Activated CD4-positive, alpha-beta T cell treated with anti-CD3 and anti-CD28 coated beads for 36 hours (primary cell): Measurements from ENCODE around the gene CHRNA5. TPM values are rescaled to one million over a fixed set of nuclear protein-coding genes. Genes with fewer than 3 reads are reported as not detected.
A peak's percentile ranks its signal among the peaks of the same experiment; 100 is the strongest.

Source experiments
- ATAC-seq: fragments of 200-7000 bp; cut with Tn5 transposase; one replicate; pipeline ENCODE4 v1.10.0; 2021; ENCODE audit warnings: mild to moderate bottlenecking, moderate library complexity
- CTCF ChIA-PET: fragments of 350-600 bp; sonication (Branson Sonifier 250); formaldehyde crosslinking; loops from one replicate; lab custom pipeline; 2021; ENCODE audit warnings: antibody characterized with exemption; lab: Charles Lee
- POLR2A ChIA-PET: fragments of 350-600 bp; sonication (Branson Sonifier 250); formaldehyde crosslinking; loops from one replicate; lab custom pipeline; 2021; ENCODE audit warnings: antibody characterized with exemption, inconsistent platforms; lab: Charles Lee
- DNase-seq: peaks from one replicate; pipeline ENCODE4 v3.0.0-alpha.2; 2020
- H3K27ac Mint-ChIP-seq: one replicate; pipeline ENCODE4 v1.8.0; 2021; ENCODE audit warnings: mixed read lengths
- H3K27me3 Mint-ChIP-seq: one replicate; pipeline ENCODE4 v1.8.0; 2021; ENCODE audit warnings: mixed read lengths
- H3K36me3 Mint-ChIP-seq: one replicate; pipeline ENCODE4 v1.8.0; 2021; ENCODE audit warnings: low read depth, mixed read lengths
- H3K4me1 Mint-ChIP-seq: one replicate; pipeline ENCODE4 v1.8.0; 2021; ENCODE audit warnings: mixed read lengths
- H3K4me3 Mint-ChIP-seq: one replicate; pipeline ENCODE4 v1.8.0; 2021; ENCODE audit warnings: mild to moderate bottlenecking, moderate library complexity, mixed read lengths
- H3K9me3 Mint-ChIP-seq: one replicate; pipeline ENCODE4 v1.8.0; 2021; ENCODE audit warnings: low read depth, mixed read lengths
- intact Hi-C, 2 experiments: fragments of 100-400 bp; cut with DNase I in 1 of 2; cut with micrococcal nuclease in 1 of 2; formaldehyde crosslinking; loops; one replicate each; pipeline versions ENCODE4 v1.14.2 to v1.15.1; 2022 to 2024; cut with DNase I, micrococcal nuclease
- total RNA-seq, 2 experiments: library from RNA; stranded (reverse); gene quantifications; one replicate each; pipeline ENCODE4 v1.2.3, GENCODE V29; 2021

CHRNA5 gene
- total RNA-seq, 2 experiments from 2014 or later = 6.5 to 8.5 TPM

DNA sequence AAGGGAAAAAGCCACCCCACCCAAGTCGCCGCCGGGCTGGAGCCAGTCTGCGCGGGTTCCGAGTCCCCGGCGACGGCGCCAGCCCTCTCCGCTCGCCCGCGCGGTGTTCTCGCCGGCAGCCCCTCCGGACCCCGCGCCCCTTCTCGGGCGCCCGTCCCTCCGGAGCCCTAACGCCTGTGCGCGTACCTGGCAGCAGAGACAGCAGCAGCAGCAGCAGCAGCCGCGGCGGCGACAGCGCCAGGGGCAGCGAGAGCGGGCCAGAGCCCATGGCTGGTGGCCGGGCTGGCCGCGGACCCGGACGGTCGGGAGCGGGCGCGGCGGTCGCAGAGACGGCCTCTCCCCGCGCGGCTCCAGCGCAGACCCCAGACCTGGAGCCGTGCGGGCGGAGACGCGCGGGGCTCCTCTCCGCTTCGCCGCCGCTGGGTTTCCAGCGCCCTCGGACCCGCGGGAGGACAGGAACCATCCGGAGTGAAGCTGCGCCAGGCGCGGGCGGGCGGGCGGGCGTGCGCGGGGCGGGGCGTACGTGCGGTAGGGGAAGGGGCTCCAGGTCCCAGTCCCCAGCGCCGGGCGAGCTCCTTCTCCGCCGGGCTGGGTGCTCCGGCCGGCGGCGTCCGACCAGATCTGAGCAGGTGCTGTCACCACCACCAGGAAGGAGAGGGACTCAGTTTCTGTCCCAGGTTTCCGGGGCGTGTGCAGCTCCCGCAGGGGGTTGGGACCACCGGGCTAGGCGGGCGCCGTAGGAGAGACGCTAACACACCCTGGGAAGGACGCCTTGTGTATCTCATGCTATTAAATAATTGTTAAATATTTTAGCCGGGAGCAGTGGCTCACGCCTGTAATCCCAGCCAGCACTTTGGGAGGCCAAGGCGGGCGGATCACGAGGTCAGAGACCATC lies 55.5 kb downstream of the CHRNA5 start, which contains the start of gene CHRNA3:
TSS of gene CHRNA3 (minus strand) at position 470 of the 895 bp plus-strand sequence. CDS start at position 268, 202 bp downstream.
- intact Hi-C loops = no loop called here
- H3K27me3 Mint-ChIP-seq = peaks cover 33% of the 10 kb centered on the region
- H3K9me3 Mint-ChIP-seq = no peaks in the 10 kb centered on the region
- CTCF ChIA-PET = interaction anchor here (0.6 to 2.1 kb wide), 4 partner anchors 88 to 1053 kb away, joined by 3 to 13 read pairs (median 4); no protein-coding TSS in a partner anchor
- ATAC-seq (peak; percentile 24), DNase-seq (no peak)
- H3K4me1 Mint-ChIP-seq = peaks cover 11% of the 10 kb centered on the region
- H3K4me3 Mint-ChIP-seq = peak within 1 kb of the TSS; percentile 30
- no peak within 1 kb of the TSS for H3K27ac Mint-ChIP-seq
- no peaks in the 10 kb centered on the region for H3K36me3 Mint-ChIP-seq
- POLR2A ChIA-PET = no interaction called here

DNA sequence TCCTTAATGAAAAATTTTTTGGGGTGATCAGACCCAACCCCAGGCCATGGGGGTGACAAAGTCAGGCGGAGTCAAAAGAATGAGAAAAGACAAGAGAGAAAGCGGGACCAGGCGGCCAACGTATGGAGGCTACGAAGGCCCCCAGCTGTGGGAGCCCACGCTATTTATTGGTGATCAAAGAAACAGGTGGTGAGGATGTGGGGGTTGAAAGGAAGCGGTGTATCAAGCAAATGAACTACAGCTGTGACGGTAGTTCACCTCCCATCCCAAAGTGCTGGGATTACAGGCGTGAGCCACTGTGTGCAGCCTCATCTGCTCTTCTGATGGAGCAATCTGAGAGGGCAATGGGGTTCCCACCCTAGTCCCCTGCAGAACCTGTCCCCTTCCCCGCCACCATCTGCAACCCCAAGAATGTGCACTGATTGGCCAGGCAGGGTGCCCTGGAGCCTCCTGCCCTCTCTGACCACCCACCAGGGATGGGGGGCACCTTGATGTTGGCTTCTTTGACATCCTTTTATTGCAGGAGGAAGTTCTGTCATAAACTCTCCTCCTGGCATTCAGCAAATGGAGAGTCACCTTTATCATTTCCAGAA lies 56.6 kb downstream of the CHRNA5 start:
- POLR2A ChIA-PET = no interaction called here
- intact Hi-C loops = no loop called here
- ATAC-seq (no peak), DNase-seq (no peak)
- peaks cover 35% of the 10 kb centered on the region for H3K27me3 Mint-ChIP-seq
- no peak overlapping the region for H3K27ac Mint-ChIP-seq
- no peaks in the 10 kb centered on the region for H3K36me3 Mint-ChIP-seq
- peaks cover 11% of the 10 kb centered on the region for H3K4me1 Mint-ChIP-seq
- no peak overlapping the region for H3K4me3 Mint-ChIP-seq
- CTCF ChIA-PET = interaction anchor here (1.2 kb wide), 1 partner anchor 88 kb away, joined by 3 read pairs; no protein-coding TSS in a partner anchor
- H3K9me3 Mint-ChIP-seq = no peaks in the 10 kb centered on the region

GRCh38 chr15:78623786-78624497 lies 58.6 kb downstream of the CHRNA5 start:
- Mint-ChIP-seq H3K4me3 (no peak overlapping the region), H3K4me1 (peaks cover 7% of the 10 kb centered on the region), H3K36me3 (no peaks in the 10 kb centered on the region), H3K27ac (no peak overlapping the region), H3K27me3 (peaks cover 31% of the 10 kb centered on the region), H3K9me3 (no peaks in the 10 kb centered on the region)
- intact Hi-C loops = no loop called here
- ATAC-seq (no peak), DNase-seq (no peak)
- CTCF ChIA-PET = no interaction called here
- POLR2A ChIA-PET = no interaction called here

GRCh38 chr15:78624651-78625590 lies 59.6 kb downstream of the CHRNA5 start:
- ATAC-seq (no peak), DNase-seq (no peak)
- intact Hi-C loops = no loop called here
- peaks cover 2% of the 10 kb centered on the region for H3K4me1 Mint-ChIP-seq
- H3K9me3 Mint-ChIP-seq = no peaks in the 10 kb centered on the region
- no peak overlapping the region for H3K27ac Mint-ChIP-seq
- no peak overlapping the region for H3K4me3 Mint-ChIP-seq
- CTCF ChIA-PET = no interaction called here
- peaks cover 21% of the 10 kb centered on the region for H3K27me3 Mint-ChIP-seq
- POLR2A ChIA-PET = no interaction called here
- no peaks in the 10 kb centered on the region for H3K36me3 Mint-ChIP-seq

DNA sequence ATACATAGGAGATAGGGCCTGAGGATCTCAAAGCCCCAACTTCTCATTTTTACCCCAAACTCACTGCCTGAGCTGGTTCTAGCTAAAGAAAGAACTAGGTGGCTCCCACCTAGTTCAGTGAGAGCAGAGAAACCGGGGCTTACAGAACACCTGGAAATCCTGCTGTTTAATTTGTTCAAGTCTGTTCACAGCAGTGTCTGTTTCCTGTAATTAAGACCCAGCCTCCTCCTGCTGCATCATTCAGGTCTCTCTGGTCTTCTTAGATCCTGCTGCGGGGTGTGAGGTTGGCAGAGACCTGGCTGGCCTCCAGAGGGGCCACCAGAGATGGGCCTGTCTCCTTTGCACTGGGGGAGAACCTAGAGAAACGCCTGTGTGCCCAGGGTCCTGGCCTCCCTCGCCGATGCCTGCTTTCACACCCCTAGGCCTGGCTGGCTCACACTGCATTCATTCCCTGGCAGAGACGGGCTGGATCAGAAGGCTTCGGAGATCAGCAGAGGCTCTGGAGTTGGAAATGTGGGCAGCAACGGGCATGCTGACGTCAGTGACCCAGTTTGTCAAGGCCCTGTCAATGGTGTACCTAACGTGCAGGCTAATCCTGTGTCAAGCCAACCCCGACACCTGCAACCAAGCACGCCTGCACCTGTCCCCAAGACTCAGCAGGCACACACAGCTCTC lies 60.4 kb downstream of the CHRNA5 start:
- intact Hi-C loops = no loop called here
- CTCF ChIA-PET = interaction anchor here (1.0 kb wide), 2 partner anchors 14 to 81 kb away, joined by 3 read pairs; no protein-coding TSS in a partner anchor
- Mint-ChIP-seq H3K4me3 (no peak overlapping the region), H3K4me1 (no peaks in the 10 kb centered on the region), H3K27ac (no peak overlapping the region), H3K27me3 (peaks cover 19% of the 10 kb centered on the region), H3K36me3 (no peaks in the 10 kb centered on the region), H3K9me3 (no peaks in the 10 kb centered on the region)
- DNase-seq (no peak), ATAC-seq (no peak)
- POLR2A ChIA-PET = no interaction called here

DNA sequence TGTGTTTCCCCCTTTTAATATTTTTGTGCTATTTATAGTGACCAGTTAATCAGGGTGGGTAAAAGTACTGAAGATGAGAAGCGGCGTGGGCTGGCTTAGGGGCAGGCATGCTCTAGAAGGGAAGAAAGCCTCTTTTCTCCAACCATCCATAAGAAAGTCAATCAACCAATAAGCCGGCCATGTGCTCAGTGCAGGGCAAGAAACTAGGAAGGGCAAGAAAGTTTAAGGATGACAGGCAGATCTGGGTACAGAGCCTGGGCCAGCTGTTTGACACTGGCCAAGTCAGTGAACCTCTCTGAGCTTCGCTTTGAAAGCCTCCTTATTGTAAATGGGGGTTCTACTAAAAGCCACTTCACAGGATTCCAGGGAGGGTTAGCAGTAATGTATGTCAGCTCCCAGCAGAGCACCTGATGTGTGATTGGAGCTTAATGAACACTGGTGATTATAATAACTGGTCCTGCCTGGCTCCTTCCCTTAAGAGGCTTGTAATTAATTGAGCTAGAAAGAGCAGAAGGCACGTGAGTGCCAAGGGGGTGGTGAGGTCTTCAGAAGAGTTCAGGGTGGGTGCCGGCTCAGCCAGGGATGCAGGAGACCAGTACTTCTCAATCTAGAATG lies 61.2 kb downstream of the CHRNA5 start:
- H3K4me3 Mint-ChIP-seq = no peak overlapping the region
- ChIA-PET POLR2A (no interaction called here), CTCF (interaction anchor here (1.0 kb wide), 2 partner anchors 13 to 81 kb away, joined by 3 read pairs; no protein-coding TSS in a partner anchor)
- intact Hi-C loops = no loop called here
- peaks cover 14% of the 10 kb centered on the region for H3K27me3 Mint-ChIP-seq
- no peaks in the 10 kb centered on the region for H3K36me3 Mint-ChIP-seq
- DNase-seq (no peak), ATAC-seq (no peak)
- no peaks in the 10 kb centered on the region for H3K4me1 Mint-ChIP-seq
- H3K27ac Mint-ChIP-seq = no peak overlapping the region
- no peaks in the 10 kb centered on the region for H3K9me3 Mint-ChIP-seq

GRCh38 chr15:78627348-78627747 lies 62.0 kb downstream of the CHRNA5 start:
- POLR2A ChIA-PET = no interaction called here
- intact Hi-C loops = no loop called here
- H3K4me1 Mint-ChIP-seq = no peaks in the 10 kb centered on the region
- H3K4me3 Mint-ChIP-seq = no peak overlapping the region
- no peaks in the 10 kb centered on the region for H3K9me3 Mint-ChIP-seq
- DNase-seq (no peak), ATAC-seq (no peak)
- CTCF ChIA-PET = interaction anchor here (0.6 kb wide), 1 partner anchor 179 kb away, joined by 3 read pairs; no protein-coding TSS in a partner anchor
- no peaks in the 10 kb centered on the region for H3K36me3 Mint-ChIP-seq
- H3K27me3 Mint-ChIP-seq = peaks cover 8% of the 10 kb centered on the region
- H3K27ac Mint-ChIP-seq = no peak overlapping the region

DNA sequence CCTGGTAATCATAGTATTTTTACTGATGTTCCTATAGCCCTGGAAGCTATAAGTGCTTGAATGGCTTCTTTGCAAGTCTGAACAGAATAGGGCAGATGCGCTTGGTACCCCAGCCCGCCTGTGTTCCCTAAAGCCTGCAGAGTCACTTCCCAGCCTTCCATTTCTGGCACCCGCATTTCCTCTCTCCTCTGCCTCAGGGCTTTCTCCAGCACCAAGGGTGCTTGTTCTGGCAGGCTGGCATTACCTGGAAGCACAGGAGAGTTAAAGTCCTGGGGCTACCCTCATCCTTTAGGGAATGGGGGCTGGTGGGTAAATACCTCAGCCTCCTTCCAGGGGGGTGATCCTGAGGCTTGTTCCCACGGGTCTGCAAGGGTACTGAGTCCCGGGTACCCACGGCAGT lies 62.9 kb downstream of the CHRNA5 start:
- Mint-ChIP-seq H3K36me3 (no peaks in the 10 kb centered on the region), H3K27me3 (peaks cover 4% of the 10 kb centered on the region), H3K4me1 (no peaks in the 10 kb centered on the region), H3K27ac (no peak overlapping the region), H3K4me3 (no peak overlapping the region), H3K9me3 (peaks cover 2% of the 10 kb centered on the region)
- ChIA-PET POLR2A (no interaction called here), CTCF (interaction anchor here (0.7 kb wide), 1 partner anchor 10 kb away, joined by 4 read pairs; no protein-coding TSS in a partner anchor)
- DNase-seq (no peak), ATAC-seq (no peak)
- intact Hi-C loops = no loop called here

DNA sequence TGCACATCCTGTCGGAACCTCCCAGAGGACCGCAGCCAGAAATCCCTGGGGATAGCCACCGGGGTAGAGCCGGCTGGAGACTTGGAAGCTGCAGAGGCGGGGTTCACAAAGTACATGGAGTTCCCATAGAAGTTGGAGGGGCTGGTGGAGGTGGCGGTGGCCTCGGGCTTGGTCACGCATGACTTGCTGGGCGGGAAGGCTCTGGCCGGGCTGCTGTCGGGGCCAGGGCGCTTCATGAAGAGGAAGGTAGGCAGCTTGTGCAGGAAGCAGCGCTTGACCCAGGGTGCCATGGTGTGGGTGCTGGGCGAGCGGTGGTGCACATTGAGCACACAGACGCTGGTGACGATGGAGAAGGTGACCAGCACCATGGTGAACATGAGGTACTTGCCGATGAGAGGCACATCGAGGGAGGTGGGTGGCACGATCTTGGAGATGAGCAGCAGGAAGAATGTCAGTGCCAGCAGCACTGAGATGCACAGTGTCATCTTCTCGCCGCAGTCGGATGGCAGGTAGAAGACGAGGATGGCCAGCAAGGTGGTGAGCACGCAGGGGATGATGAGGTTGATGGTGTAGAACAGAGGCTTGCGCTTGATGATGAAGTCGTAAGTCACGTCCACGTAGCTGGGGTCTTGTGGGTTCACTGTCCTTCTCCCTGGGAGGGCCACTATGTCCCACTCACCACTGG lies 63.9 kb downstream of the CHRNA5 start:
- intact Hi-C loops = no loop called here
- no peaks in the 10 kb centered on the region for H3K4me1 Mint-ChIP-seq
- CTCF ChIA-PET = interaction anchor here (0.7 kb wide), 1 partner anchor 9 kb away, joined by 4 read pairs; no protein-coding TSS in a partner anchor
- H3K27ac Mint-ChIP-seq = no peak overlapping the region
- H3K27me3 Mint-ChIP-seq = peaks cover 4% of the 10 kb centered on the region
- DNase-seq (no peak), ATAC-seq (no peak)
- peaks cover 2% of the 10 kb centered on the region for H3K9me3 Mint-ChIP-seq
- H3K36me3 Mint-ChIP-seq = no peaks in the 10 kb centered on the region
- H3K4me3 Mint-ChIP-seq = no peak overlapping the region
- POLR2A ChIA-PET = no interaction called here
